ENCODE data around the gene FOXK1. TPM values are rescaled to one million over a fixed set of nuclear protein-coding genes. Genes with fewer than 3 reads are reported as not detected.
A peak's percentile ranks its signal among the peaks of the same experiment; 100 is the strongest.

Gene FOXK1
- total and polyA plus RNA-seq, 2 of the 13 experiments (the other 11 are each of a cell fraction or from before 2014, with no cell fraction given), result 4.6 to 8.8 TPM

- TF ChIP-seq ZNF318 (CRISPR knock-in tag; IDR thresholded peaks at IDR 0.05) (no peak), AKNA (CRISPR knock-in tag; IDR thresholded peaks at IDR 0.05; ENCODE audit: borderline replicate concordance) (peak; percentile 92; the same call in 1 of the 2 replicates), CREM (IDR thresholded peaks at IDR 0.05) (no peak), CREM (CRISPR knock-in tag; IDR thresholded peaks at IDR 0.05) (no peak), NFIC (IDR thresholded peaks at IDR 0.05; ENCODE audit: low read length) (no peak), ZNF782 (CRISPR knock-in tag; IDR thresholded peaks at IDR 0.05; ENCODE audit: borderline replicate concordance) (no peak), RFX1 (IDR thresholded peaks at IDR 0.05) (no peak), ZNF205 (CRISPR knock-in tag; IDR thresholded peaks at IDR 0.05) (0 out of 2 replicates have a peak, but pooled peaks have one; percentile 23), ZNF30 (CRISPR knock-in tag; IDR thresholded peaks at IDR 0.05) (no peak), PHF5A (CRISPR knock-in tag; IDR thresholded peaks at IDR 0.05; ENCODE audit: low read depth, unreplicated experiment) (no peak)
- TF ChIP-seq, protein P1, sequence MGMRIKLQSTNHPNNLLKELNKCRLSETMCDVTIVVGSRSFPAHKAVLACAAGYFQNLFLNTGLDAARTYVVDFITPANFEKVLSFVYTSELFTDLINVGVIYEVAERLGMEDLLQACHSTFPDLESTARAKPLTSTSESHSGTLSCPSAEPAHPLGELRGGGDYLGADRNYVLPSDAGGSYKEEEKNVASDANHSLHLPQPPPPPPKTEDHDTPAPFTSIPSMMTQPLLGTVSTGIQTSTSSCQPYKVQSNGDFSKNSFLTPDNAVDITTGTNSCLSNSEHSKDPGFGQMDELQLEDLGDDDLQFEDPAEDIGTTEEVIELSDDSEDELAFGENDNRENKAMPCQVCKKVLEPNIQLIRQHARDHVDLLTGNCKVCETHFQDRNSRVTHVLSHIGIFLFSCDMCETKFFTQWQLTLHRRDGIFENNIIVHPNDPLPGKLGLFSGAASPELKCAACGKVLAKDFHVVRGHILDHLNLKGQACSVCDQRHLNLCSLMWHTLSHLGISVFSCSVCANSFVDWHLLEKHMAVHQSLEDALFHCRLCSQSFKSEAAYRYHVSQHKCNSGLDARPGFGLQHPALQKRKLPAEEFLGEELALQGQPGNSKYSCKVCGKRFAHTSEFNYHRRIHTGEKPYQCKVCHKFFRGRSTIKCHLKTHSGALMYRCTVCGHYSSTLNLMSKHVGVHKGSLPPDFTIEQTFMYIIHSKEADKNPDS (CRISPR knock-in tag; IDR thresholded peaks at IDR 0.05), result no peak
Measured at GRCh38 chr7:4650433-4651047, 31.6 kb upstream of the FOXK1 start (continued).

Data from HepG2 (cell line).